ENCODE results near the gene SUPT3H. TPM values are rescaled to one million over a fixed set of nuclear protein-coding genes. Genes with fewer than 3 reads are reported as not detected.

Gene SUPT3H
- total and polyA plus RNA-seq, 2 of the 8 experiments (the other 6 are each of a cell fraction or from before 2014, with no cell fraction given), result 18.8 to 23.0 TPM

- Histone ChIP-seq H2BK20ac (ENCODE audit: low read length) (no peak overlapping the region), H3K4me3 (ENCODE audit: extremely low read depth in 1 of 4, insufficient read depth in 2 of 4, low read depth in 3 of 4, low read length in 4 of 4) (no peak overlapping the region), H2AK5ac (ENCODE audit: low read depth, low read length) (no peak overlapping the region), H3K27me3 (replicated peaks in 1 of 4; ENCODE audit: control insufficient read depth in 3 of 4, extremely low read depth in 1 of 4, insufficient read depth in 3 of 4, low read length in 3 of 4) (no peaks in the 10 kb centered on the region), H4K91ac (replicated peaks; ENCODE audit: insufficient read length, low read length) (no peak overlapping the region), H3K4me2 (ENCODE audit: insufficient read depth in 1 of 2, low read depth in 2 of 2, low read length in 2 of 2) (no peak overlapping the region), H3K18ac (ENCODE audit: extremely low read depth, low read length) (no peak overlapping the region), H4K20me1 (replicated peaks in 1 of 2; ENCODE audit: control insufficient read depth in 1 of 2, insufficient read depth in 2 of 2, low read length in 2 of 2) (no peaks in the 10 kb centered on the region), H3K79me1 (ENCODE audit: low read depth, low read length) (no peaks in the 10 kb centered on the region), H4K5ac (ENCODE audit: insufficient read length, low read depth, low read length) (no peak overlapping the region), H3K4ac (replicated peaks; ENCODE audit: insufficient read length, low read depth, low read length) (no peak overlapping the region), H2BK12ac (ENCODE audit: low read depth, low read length) (no peak overlapping the region), H4K8ac (ENCODE audit: extremely low read depth, insufficient read depth, low read length) (no peak overlapping the region), H3K79me2 (ENCODE audit: control insufficient read depth in 1 of 2, insufficient read depth in 2 of 2, low read length in 2 of 2) (no peaks in the 10 kb centered on the region), H2AFZ (ENCODE audit: low read length) (no peak overlapping the region), H3K23me2 (ENCODE audit: low read depth, low read length) (no peaks in the 10 kb centered on the region), H3K14ac (ENCODE audit: insufficient read length) (no peak overlapping the region), H3K27ac (ENCODE audit: low read depth, low read length) (no peak overlapping the region), H3K9ac (replicated peaks in 1 of 4; ENCODE audit: extremely low read depth in 1 of 4, low read depth in 3 of 4, low read length in 3 of 4) (no peak overlapping the region), H3K56ac (replicated peaks; ENCODE audit: insufficient read length, low read depth, low read length) (no peak overlapping the region), H2BK120ac (replicated peaks; ENCODE audit: low read depth, low read length) (no peak overlapping the region), H3K9me3 (ENCODE audit: insufficient read depth in 2 of 2, low read depth in 1 of 2, low read length in 1 of 2) (no peaks in the 10 kb centered on the region), H3K4me1 (replicated peaks in 1 of 4; ENCODE audit: control insufficient read depth in 3 of 4, insufficient read depth in 4 of 4, low read length in 3 of 4) (no peaks in the 10 kb centered on the region), H3K23ac (ENCODE audit: insufficient read length) (no peak overlapping the region), H2BK5ac (ENCODE audit: low read depth, low read length) (no peak overlapping the region), H2BK15ac (ENCODE audit: low read length) (no peak overlapping the region), H3K36me3 (ENCODE audit: control insufficient read depth in 2 of 4, insufficient read depth in 4 of 4, low read length in 3 of 4) (no peaks in the 10 kb centered on the region)
- DNase-seq (ENCODE audit: low read depth in 1 of 2, low spot score in 2 of 2) (no peak), FAIRE-seq (no peak)
- CTCF ChIA-PET (ENCODE audit: partially characterized antibody), result interaction anchor here (1.2 kb wide), 1 partner anchor 463 kb away, joined by 3 read pairs; no protein-coding TSS in a partner anchor
- 79% methylated on average over 1 of the region's 1 CpG; no CpG with 5 or more reads in 1 of the 2 experiments for WGBS, 2 experiments (ENCODE audit: extremely low coverage in 1 of 2, insufficient coverage in 1 of 2, insufficient read length in 1 of 2, insufficient replicate concordance in 2 of 2, low coverage in 1 of 2, low lambda C conversion rate in 2 of 2, missing lambda C conversion rate in 1 of 2)
- POLR2A ChIA-PET (ENCODE audit: partially characterized antibody), result no interaction called here
- no peak for TF ChIP-seq TEAD4 (IDR thresholded peaks at IDR 0.05; ENCODE audit: low read depth, low read length)
Measured at GRCh38 chr6:45118754-45119153, 259.0 kb downstream of the SUPT3H start.
